IMR-90 (cell line): Measurements from ENCODE around the gene RHBDD2. TPM values are rescaled to one million over a fixed set of nuclear protein-coding genes. Genes with fewer than 3 reads are reported as not detected.

Source experiments
- ATAC-seq: fragments of 200-7000 bp; cut with Tn5 transposase; 2 replicates; pipeline ENCODE4 v1.9.1; 2020; ENCODE audit warnings: low read depth, mild to moderate bottlenecking, moderate library complexity
- BruUV-seq: library from RNA; stranded (reverse); fragments of 400-500 nt; replicated peaks from 2 replicates; lab custom pipeline; 2021; lab: Mats Ljungman, UMichigan
- CTCF ChIA-PET: fragments of 300-600 bp; formaldehyde crosslinking; extraction: SDS; loops from one replicate; lab custom pipeline; 2021; ENCODE audit warnings: antibody characterized with exemption; lab: Yijun Ruan, JAX
- POLR2A ChIA-PET: fragments of 300-600 bp; sonication (Branson Sonifier 250); formaldehyde crosslinking; loops from one replicate; lab custom pipeline; 2022; ENCODE audit warnings: antibody characterized with exemption; ENCODE audit not compliant: unreplicated experiment; lab: Charles Lee
- DNase-seq: peaks from one replicate; pipeline ENCODE4 v3.0.0; 2013
- H2AFZ ChIP-seq: replicated peaks from 2 replicates; pipeline ENCODE3; 2013; ENCODE audit warnings: low read length, mild to moderate bottlenecking; ENCODE audit not compliant: poor library complexity
- H2AK5ac ChIP-seq: 2 replicates; pipeline ENCODE4 v1.6.1; 2013; ENCODE audit warnings: low read depth, low read length, inconsistent platforms
- H2AK9ac ChIP-seq: replicated peaks from 2 replicates; pipeline ENCODE3; 2013; ENCODE audit warnings: mild to moderate bottlenecking, low read depth, low read length, moderate library complexity; ENCODE audit not compliant: poor library complexity
- H2BK120ac ChIP-seq: 2 replicates; pipeline ENCODE4 v1.6.1; 2013; ENCODE audit warnings: low read depth, low read length, inconsistent platforms
- H2BK15ac ChIP-seq: 3 replicates; pipeline ENCODE4 v1.6.1; 2013; ENCODE audit warnings: low read depth, low read length, inconsistent platforms
- H2BK20ac ChIP-seq: 2 replicates; pipeline ENCODE4 v1.6.1; 2013; ENCODE audit warnings: low read depth, mild to moderate bottlenecking, inconsistent platforms, low read length, moderate library complexity
- H2BK5ac ChIP-seq: 2 replicates; pipeline ENCODE4 v1.6.1; 2013; ENCODE audit warnings: mild to moderate bottlenecking, low read depth, low read length, inconsistent platforms; ENCODE audit not compliant: poor library complexity, severe bottlenecking
- H3K14ac ChIP-seq: replicated peaks from 2 replicates; pipeline ENCODE4 v1.6.1; 2013; ENCODE audit warnings: low read depth, low read length, inconsistent platforms
- H3K18ac ChIP-seq: 2 replicates; pipeline ENCODE4 v1.6.1; 2013; ENCODE audit warnings: low read depth, low read length, control low read depth
- H3K23ac ChIP-seq: 2 replicates; pipeline ENCODE4 v1.6.1; 2013; ENCODE audit warnings: low read depth, low read length, inconsistent platforms
- H3K27ac ChIP-seq: 2 replicates; pipeline ENCODE4 v1.5.1; 2013; ENCODE audit warnings: mild to moderate bottlenecking, control low read depth, low read length; ENCODE audit not compliant: insufficient read depth
- H3K27me3 ChIP-seq: 2 replicates; pipeline ENCODE4 v1.6.1; 2013; ENCODE audit warnings: low read length; ENCODE audit not compliant: control insufficient read depth, insufficient read depth
- H3K36me3 ChIP-seq: 2 replicates; pipeline ENCODE4 v1.6.1; 2013; ENCODE audit warnings: low read length, mixed read lengths; ENCODE audit not compliant: control insufficient read depth, insufficient read depth
- H3K4ac ChIP-seq: 2 replicates; pipeline ENCODE4 v1.6.1; 2013; ENCODE audit warnings: low read depth, low read length, inconsistent platforms
- H3K4me1 ChIP-seq: 2 replicates; pipeline ENCODE4 v1.6.1; 2013; ENCODE audit warnings: low read length, mixed read lengths; ENCODE audit not compliant: control insufficient read depth, insufficient read depth
- H3K4me2 ChIP-seq: 2 replicates; pipeline ENCODE4 v1.6.1; 2013; ENCODE audit warnings: low read depth, mild to moderate bottlenecking, control low read depth, low read length, moderate library complexity
- H3K4me3 ChIP-seq: 2 replicates; pipeline ENCODE4 v1.5.1; 2013; ENCODE audit warnings: low read depth, mild to moderate bottlenecking, control low read depth, low read length, moderate library complexity; ENCODE audit not compliant: insufficient read depth
- H3K56ac ChIP-seq: 2 replicates; pipeline ENCODE4 v1.6.1; 2013; ENCODE audit warnings: low read length, inconsistent platforms; ENCODE audit not compliant: insufficient read depth; ENCODE audit errors: extremely low read depth
- H3K79me1 ChIP-seq, 2 experiments: 2 replicates each; pipeline ENCODE4 v1.6.1; 2013; ENCODE audit warnings: low read length in 2 of 2, inconsistent platforms in 1 of 2, low read depth in 1 of 2
- H3K9ac ChIP-seq: 2 replicates; pipeline ENCODE4 v1.6.1; 2013; ENCODE audit warnings: low read depth, low read length, control low read depth
- H3K9me1 ChIP-seq: 2 replicates; pipeline ENCODE4 v1.6.1; 2013; ENCODE audit warnings: low read length, inconsistent platforms; ENCODE audit not compliant: insufficient read depth
- H3K9me3 ChIP-seq: 2 replicates; pipeline ENCODE4 v1.6.1; 2013; ENCODE audit warnings: low read length; ENCODE audit not compliant: control insufficient read depth, insufficient read depth
- H4K20me1 ChIP-seq: 2 replicates; pipeline ENCODE4 v1.6.1; 2013; ENCODE audit warnings: low read length, inconsistent platforms; ENCODE audit not compliant: insufficient read depth
- H4K5ac ChIP-seq: 2 replicates; pipeline ENCODE4 v1.6.1; 2013; ENCODE audit warnings: mild to moderate bottlenecking, low read depth, low read length, control low read depth
- H4K8ac ChIP-seq, 2 experiments: 2 replicates each; pipeline ENCODE4 v1.6.1; 2013; ENCODE audit warnings: low read depth in 2 of 2, low read length in 2 of 2, control low read depth in 1 of 2, inconsistent platforms in 1 of 2
- H4K91ac ChIP-seq: 2 replicates; pipeline ENCODE4 v1.6.1; 2013; ENCODE audit warnings: low read depth, low read length, inconsistent platforms; ENCODE audit not compliant: insufficient read depth
- BHLHE40 ChIP-seq: fragments of 150-350 bp; IDR thresholded peaks from 2 replicates; pipeline ENCODE4 v1.6.1; 2016; ENCODE audit warnings: mild to moderate bottlenecking, low read depth, low read length
- CEBPB ChIP-seq: IDR thresholded peaks from 2 replicates; pipeline ENCODE4 v1.6.1; 2012; ENCODE audit warnings: low read depth, low read length, improper control_type of control experiment
- CHD1 ChIP-seq: IDR thresholded peaks from 2 replicates; pipeline ENCODE4 v1.6.1; 2012; ENCODE audit warnings: low read depth, low read length, improper control_type of control experiment
- FOS ChIP-seq: fragments of 150-350 bp; IDR thresholded peaks from 2 replicates; pipeline ENCODE4 v1.6.1; 2016; ENCODE audit warnings: low read depth, low read length
- MAFK ChIP-seq: IDR thresholded peaks from 2 replicates; pipeline ENCODE4 v1.6.1; 2012; ENCODE audit warnings: low read depth, low read length, improper control_type of control experiment
- MAZ ChIP-seq: IDR thresholded peaks from 2 replicates; pipeline ENCODE4 v1.6.1; 2012; ENCODE audit warnings: low read depth, mild to moderate bottlenecking, low read length, improper control_type of control experiment, moderate library complexity, borderline replicate concordance
- MXI1 ChIP-seq: IDR thresholded peaks from 2 replicates; pipeline ENCODE4 v1.6.1; 2012; ENCODE audit warnings: low read depth, mild to moderate bottlenecking, low read length, moderate library complexity, borderline replicate concordance
- POLR2A ChIP-seq: IDR thresholded peaks from 2 replicates; pipeline ENCODE4 v1.6.1; 2012; ENCODE audit warnings: mild to moderate bottlenecking, low read depth, low read length
- RAD21 ChIP-seq: IDR thresholded peaks from 2 replicates; pipeline ENCODE4 v1.6.1; 2012; ENCODE audit warnings: low read length, improper control_type of control experiment
- RCOR1 ChIP-seq: IDR thresholded peaks from 2 replicates; pipeline ENCODE4 v1.6.1; 2012; ENCODE audit warnings: mild to moderate bottlenecking, low read length, improper control_type of control experiment; ENCODE audit not compliant: insufficient replicate concordance
- RFX5 ChIP-seq: IDR thresholded peaks from 2 replicates; pipeline ENCODE4 v1.8.0; 2012; ENCODE audit warnings: low read depth, mild to moderate bottlenecking, low read length, moderate library complexity
- SMC3 ChIP-seq: fragments of 150-350 bp; IDR thresholded peaks from 2 replicates; pipeline ENCODE4 v1.6.1; 2016; ENCODE audit warnings: low read depth, mild to moderate bottlenecking, antibody characterized with exemption, low read length, moderate library complexity
- WGBS, 2 experiments: methylation state at CpG; one replicate each; pipeline versions ENCODE4 v1.1.5 to v1.1.7; 2013; ENCODE audit warnings: missing lambda C conversion rate in 2 of 2; ENCODE audit not compliant: insufficient read length in 1 of 2; ENCODE audit errors: extremely low coverage in 2 of 2; 5-methylcytosine and 5-hydroxymethylcytosine counted together
- dilution Hi-C: fragments of 300-500 bp; cut with HindIII; formaldehyde crosslinking; loops from one replicate; pipeline ENCODE4 v1.14.3; 2018; ENCODE audit warnings: low sequenced_read_pairs; ENCODE audit not compliant: unreplicated experiment
- in situ Hi-C: fragments of 300-500 bp; cut with MboI; formaldehyde crosslinking; loops from 3 replicates; pipeline ENCODE4 v1.14.3; 2019; ENCODE audit warnings: low sequenced_read_pairs, inconsistent platforms, mixed read lengths
- intact Hi-C: fragments of 100-400 bp; cut with micrococcal nuclease; formaldehyde crosslinking; loops from 2 replicates; pipeline ENCODE4 v1.10.0; 2022
- polyA plus RNA-seq, 3 experiments: library from polyadenylated mRNA; depleted of rRNA; stranded (reverse); fragments of >200 nt; gene quantifications; 2 replicates each; pipeline ENCODE4 v1.2.3, GENCODE V29; 2012; ENCODE audit warnings: low replicate concordance in 1 of 3
- total RNA-seq: library from RNA; depleted of rRNA; stranded (reverse); fragments of >200 nt; gene quantifications from 2 replicates; pipeline ENCODE4 v1.2.3, GENCODE V29; 2012
- TF ChIP-seq, protein P1 (sequence below): fragments of 150-350 bp; IDR thresholded peaks from 2 replicates; pipeline ENCODE4 v1.6.1; 2017; ENCODE audit warnings: mild to moderate bottlenecking, antibody characterized with exemption, low read length, low read depth
- TF ChIP-seq, protein P2 (sequence below): conservative IDR thresholded peaks from 2 replicates; pipeline ENCODE4 v1.5.1; 2012; ENCODE audit warnings: mild to moderate bottlenecking, low read depth, low read length, improper control_type of control experiment
- TF ChIP-seq, protein P3 (sequence below): fragments of 150-350 bp; IDR thresholded peaks from 2 replicates; pipeline ENCODE4 v1.6.1; 2016; ENCODE audit warnings: low read depth, mild to moderate bottlenecking, low read length, moderate library complexity, borderline replicate concordance

Gene RHBDD2
- total and polyA plus RNA-seq, 2 of the 4 experiments (the other 2 are of a cell fraction): 9.7 to 42.4 TPM

DNA sequence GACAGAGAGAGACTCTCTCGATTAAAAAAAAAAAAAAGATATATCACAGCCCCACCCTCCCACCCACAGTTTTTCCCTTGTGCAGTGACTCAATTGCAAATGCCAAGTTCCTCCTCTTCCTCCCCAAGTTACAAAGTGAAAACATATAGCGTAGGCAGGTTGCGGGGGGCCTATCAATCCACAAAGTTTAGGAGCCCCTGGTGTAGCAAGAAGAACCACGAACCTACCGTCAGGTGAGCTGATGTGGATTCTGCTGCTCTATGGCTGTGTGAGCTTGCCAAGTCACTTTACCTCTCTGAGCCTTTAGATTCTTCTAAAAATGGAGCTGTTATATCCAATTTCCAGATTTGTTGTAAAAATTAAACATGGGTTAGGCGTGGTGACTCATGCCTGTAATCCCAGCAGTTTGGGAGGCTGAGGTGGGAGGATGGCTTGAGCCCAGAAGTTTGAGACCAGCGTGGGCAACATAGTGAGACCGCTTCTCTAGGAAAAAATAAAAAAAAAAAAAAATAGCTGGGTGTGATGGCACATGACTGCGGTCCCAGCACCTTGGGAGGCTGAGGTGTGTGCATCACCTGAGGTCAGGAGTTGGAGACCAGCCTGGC is 8.2 kb upstream of the RHBDD2 start:
- H4K20me1 ChIP-seq: no peaks in the 10 kb centered on the region
- no peaks in the 10 kb centered on the region for H3K27me3 ChIP-seq
- H2BK120ac ChIP-seq: no peak overlapping the region
- no peak overlapping the region for H3K18ac ChIP-seq
- POLR2A ChIA-PET: no interaction called here
- H3K9ac ChIP-seq: no peak overlapping the region
- DNase-seq (no peak), ATAC-seq (no peak)
- H3K56ac ChIP-seq: no peak overlapping the region
- no peak overlapping the region for H4K8ac ChIP-seq
- no peak overlapping the region for H3K23ac ChIP-seq
- H3K79me1 ChIP-seq: no peaks in the 10 kb centered on the region
- H2BK15ac ChIP-seq: no peak overlapping the region
- H3K4ac ChIP-seq: no peak overlapping the region
- dilution Hi-C loops (no loop called here), in situ Hi-C loops (loop anchor here (25.0 kb wide), 1 partner anchor 267 kb away; no protein-coding TSS in a partner anchor), intact Hi-C loops (no loop called here)
- H3K4me1 ChIP-seq: peaks cover 10% of the 10 kb centered on the region
- no peak overlapping the region for H3K4me3 ChIP-seq
- TF ChIP-seq FOS: no peak
- TF ChIP-seq RCOR1: no peak
- TF ChIP-seq, protein P1, sequence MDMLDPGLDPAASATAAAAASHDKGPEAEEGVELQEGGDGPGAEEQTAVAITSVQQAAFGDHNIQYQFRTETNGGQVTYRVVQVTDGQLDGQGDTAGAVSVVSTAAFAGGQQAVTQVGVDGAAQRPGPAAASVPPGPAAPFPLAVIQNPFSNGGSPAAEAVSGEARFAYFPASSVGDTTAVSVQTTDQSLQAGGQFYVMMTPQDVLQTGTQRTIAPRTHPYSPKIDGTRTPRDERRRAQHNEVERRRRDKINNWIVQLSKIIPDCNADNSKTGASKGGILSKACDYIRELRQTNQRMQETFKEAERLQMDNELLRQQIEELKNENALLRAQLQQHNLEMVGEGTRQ: no peak
- TF ChIP-seq RAD21: no peak
- no peak for TF ChIP-seq BHLHE40
- TF ChIP-seq CEBPB: no peak
- TF ChIP-seq MAZ: no peak
- TF ChIP-seq RFX5: no peak
- TF ChIP-seq, protein P2, sequence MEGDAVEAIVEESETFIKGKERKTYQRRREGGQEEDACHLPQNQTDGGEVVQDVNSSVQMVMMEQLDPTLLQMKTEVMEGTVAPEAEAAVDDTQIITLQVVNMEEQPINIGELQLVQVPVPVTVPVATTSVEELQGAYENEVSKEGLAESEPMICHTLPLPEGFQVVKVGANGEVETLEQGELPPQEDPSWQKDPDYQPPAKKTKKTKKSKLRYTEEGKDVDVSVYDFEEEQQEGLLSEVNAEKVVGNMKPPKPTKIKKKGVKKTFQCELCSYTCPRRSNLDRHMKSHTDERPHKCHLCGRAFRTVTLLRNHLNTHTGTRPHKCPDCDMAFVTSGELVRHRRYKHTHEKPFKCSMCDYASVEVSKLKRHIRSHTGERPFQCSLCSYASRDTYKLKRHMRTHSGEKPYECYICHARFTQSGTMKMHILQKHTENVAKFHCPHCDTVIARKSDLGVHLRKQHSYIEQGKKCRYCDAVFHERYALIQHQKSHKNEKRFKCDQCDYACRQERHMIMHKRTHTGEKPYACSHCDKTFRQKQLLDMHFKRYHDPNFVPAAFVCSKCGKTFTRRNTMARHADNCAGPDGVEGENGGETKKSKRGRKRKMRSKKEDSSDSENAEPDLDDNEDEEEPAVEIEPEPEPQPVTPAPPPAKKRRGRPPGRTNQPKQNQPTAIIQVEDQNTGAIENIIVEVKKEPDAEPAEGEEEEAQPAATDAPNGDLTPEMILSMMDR: no peak
- TF ChIP-seq POLR2A: no peak
- TF ChIP-seq, protein P3, sequence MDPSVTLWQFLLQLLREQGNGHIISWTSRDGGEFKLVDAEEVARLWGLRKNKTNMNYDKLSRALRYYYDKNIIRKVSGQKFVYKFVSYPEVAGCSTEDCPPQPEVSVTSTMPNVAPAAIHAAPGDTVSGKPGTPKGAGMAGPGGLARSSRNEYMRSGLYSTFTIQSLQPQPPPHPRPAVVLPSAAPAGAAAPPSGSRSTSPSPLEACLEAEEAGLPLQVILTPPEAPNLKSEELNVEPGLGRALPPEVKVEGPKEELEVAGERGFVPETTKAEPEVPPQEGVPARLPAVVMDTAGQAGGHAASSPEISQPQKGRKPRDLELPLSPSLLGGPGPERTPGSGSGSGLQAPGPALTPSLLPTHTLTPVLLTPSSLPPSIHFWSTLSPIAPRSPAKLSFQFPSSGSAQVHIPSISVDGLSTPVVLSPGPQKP: no peak
- TF ChIP-seq CHD1: no peak
- no peak for TF ChIP-seq SMC3
- no peak for TF ChIP-seq MXI1
- no peak for TF ChIP-seq MAFK
- H2AFZ ChIP-seq: no peak overlapping the region
- no TSS peak for BruUV-seq
- no peak overlapping the region for H3K27ac ChIP-seq
- CTCF ChIA-PET: interaction anchor here (0.6 kb wide), 1 partner anchor 40 kb away, joined by 3 read pairs; no protein-coding TSS in a partner anchor
- no peak overlapping the region for H4K5ac ChIP-seq
- H2BK20ac ChIP-seq: no peak overlapping the region
- no peak overlapping the region for H3K4me2 ChIP-seq
- no peak overlapping the region for H2AK9ac ChIP-seq
- H2AK5ac ChIP-seq: no peak overlapping the region
- H3K36me3 ChIP-seq: no peaks in the 10 kb centered on the region
- H3K14ac ChIP-seq: no peak overlapping the region
- H2BK5ac ChIP-seq: no peak overlapping the region
- no peak overlapping the region for H4K91ac ChIP-seq
- WGBS, 2 experiments: 83% methylated on average over 1 of the region's 9 CpGs; no CpG with 5 or more reads in 1 of the 2 experiments
- peaks cover 8% of the 10 kb centered on the region for H3K9me1 ChIP-seq
- H3K9me3 ChIP-seq: no peaks in the 10 kb centered on the region
